Measurements from ENCODE around the gene FOXL3.

The FOXL3 gene

DNA sequence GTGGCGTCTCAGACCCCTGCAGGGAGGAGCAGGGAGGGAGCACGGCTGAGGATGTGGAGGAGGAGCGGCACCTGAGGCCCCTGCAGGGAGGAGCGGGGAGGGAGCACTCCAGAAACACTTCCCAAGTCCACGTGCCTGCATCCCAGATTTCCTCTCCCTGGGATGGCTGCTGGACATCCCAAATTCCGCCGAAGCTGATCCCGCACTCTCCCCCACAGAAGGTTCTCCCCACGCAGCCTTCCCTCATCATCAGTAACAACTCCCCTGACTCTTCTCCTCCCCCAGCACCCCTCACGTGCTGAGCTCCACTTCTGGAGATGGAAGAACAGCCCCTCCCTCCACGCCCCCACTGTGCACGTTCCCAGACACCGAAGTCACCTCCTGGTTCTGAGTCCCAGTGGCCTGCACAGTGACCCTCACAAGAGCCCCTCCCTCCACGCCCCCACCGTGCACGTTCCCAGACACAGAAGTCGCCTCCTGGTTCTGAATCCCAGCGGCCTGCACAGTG lies 17.8 kb upstream of the FOXL3 start:
- H3K4me3 Mint-ChIP-seq, result no peak overlapping the region

DNA sequence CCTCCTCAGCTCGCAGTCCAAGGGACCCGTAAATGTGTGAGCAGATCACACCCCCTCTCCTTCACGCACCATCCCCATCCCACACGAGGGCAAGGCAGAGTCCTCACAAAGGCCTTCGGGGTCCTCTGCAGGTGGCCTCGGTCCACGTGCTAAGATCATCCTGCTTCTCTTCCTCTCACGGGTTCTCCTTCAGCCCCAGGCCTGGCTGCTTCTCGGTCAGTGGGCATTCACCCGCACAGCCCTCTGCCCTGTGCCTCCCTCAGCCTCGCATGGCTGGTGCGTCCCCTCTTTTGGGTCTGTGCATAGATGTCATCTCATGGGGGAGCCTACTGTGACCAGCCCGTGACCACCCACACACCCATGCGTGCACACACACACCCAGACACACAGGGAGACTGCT lies 17.3 kb upstream of the FOXL3 start:
- Mint-ChIP-seq H3K27ac (no peak overlapping the region), H3K4me1 (no peaks in the 10 kb centered on the region), H3K9me3 (peaks cover 25% of the 10 kb centered on the region), H3K4me3 (no peak overlapping the region), H3K27me3 (no peaks in the 10 kb centered on the region), H3K36me3 (peaks cover 5% of the 10 kb centered on the region)

More for the DNA sequence above, 17.8 kb upstream of the FOXL3 start:
- H3K4me1 Mint-ChIP-seq, result no peaks in the 10 kb centered on the region
- H3K27ac Mint-ChIP-seq, result no peak overlapping the region
- H3K9me3 Mint-ChIP-seq, result peaks cover 25% of the 10 kb centered on the region
- H3K27me3 Mint-ChIP-seq, result no peaks in the 10 kb centered on the region
- peaks cover 5% of the 10 kb centered on the region for H3K36me3 Mint-ChIP-seq

DNA sequence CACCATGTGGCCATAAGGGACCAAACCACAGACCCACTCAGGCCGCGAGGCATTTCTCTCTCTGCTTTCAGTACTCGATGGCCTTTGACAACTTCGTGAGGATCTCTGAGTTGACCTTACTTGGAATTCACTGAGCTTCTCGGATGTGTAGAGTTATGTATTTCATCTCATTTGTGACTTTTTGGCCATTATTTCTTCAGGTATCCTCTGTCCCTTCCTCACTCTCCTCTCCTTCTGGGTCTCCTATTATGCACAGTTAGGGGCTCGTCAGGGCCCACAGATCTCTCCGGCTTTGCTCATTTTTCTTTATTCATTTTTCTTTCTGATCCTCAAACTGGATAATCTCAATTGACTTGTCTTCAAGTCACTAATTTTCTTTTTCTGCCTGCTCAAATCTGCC lies 16.6 kb upstream of the FOXL3 start:
- Mint-ChIP-seq H3K27ac (no peak overlapping the region), H3K9me3 (peaks cover 25% of the 10 kb centered on the region), H3K4me1 (no peaks in the 10 kb centered on the region), H3K27me3 (no peaks in the 10 kb centered on the region), H3K36me3 (peaks cover 5% of the 10 kb centered on the region), H3K4me3 (no peak overlapping the region)

DNA sequence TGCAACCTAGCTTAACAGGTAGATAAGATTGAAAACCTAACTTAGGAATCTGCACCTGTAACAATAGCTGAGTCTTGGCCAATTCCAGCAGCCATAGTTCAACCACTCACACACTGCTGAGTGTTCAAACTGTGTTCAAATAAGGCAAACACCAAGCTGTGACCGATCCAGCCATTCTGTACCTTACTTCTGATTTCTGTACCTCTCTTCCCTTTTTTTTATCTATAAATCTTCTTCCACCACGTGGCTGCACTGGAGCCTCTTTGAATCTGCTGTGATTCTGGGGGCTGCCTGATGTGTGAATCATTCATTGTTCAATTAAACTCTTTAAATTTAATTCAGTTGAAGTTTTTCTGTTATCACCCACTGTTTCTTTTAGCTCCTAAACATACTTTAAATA lies 15.7 kb upstream of the FOXL3 start:
- no peak overlapping the region for H3K27ac Mint-ChIP-seq
- no peak overlapping the region for H3K4me3 Mint-ChIP-seq
- H3K4me1 Mint-ChIP-seq, result no peaks in the 10 kb centered on the region
- peaks cover 25% of the 10 kb centered on the region for H3K9me3 Mint-ChIP-seq
- H3K36me3 Mint-ChIP-seq, result peaks cover 5% of the 10 kb centered on the region
- no peaks in the 10 kb centered on the region for H3K27me3 Mint-ChIP-seq

DNA sequence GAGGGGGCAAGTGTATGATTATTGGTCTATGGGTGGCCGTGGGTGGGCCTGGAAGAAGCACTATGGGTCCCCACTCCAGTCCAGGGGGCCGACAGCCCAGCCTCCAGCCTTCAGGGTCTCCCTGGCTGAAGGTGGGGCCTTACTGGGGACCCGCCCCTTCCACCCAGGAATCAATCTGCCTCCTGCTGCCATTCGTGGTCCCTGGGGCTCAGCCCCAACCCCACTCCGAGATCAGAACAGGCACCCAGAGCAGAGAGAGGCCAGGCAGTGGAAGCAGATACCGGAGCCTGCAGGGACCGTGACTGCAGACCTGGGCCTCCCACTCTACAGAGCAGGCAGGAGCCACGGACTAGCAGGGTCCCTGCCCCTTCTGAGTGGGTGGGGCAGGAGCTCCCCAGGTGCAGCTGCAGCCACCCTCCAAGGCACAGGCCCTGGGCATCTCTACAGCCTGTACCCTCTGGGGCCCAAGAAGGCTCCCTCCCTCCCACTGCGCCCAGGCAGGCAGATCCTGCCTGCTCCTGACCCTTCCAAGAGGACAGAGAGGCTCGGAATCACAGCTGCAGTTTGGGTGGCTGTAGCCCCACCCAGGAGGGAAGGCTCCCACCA lies 13.6 kb upstream of the FOXL3 start:
- Mint-ChIP-seq H3K36me3 (peaks cover 5% of the 10 kb centered on the region), H3K4me1 (no peaks in the 10 kb centered on the region), H3K27ac (no peak overlapping the region), H3K27me3 (peaks cover 9% of the 10 kb centered on the region), H3K9me3 (peaks cover 25% of the 10 kb centered on the region), H3K4me3 (no peak overlapping the region)

DNA sequence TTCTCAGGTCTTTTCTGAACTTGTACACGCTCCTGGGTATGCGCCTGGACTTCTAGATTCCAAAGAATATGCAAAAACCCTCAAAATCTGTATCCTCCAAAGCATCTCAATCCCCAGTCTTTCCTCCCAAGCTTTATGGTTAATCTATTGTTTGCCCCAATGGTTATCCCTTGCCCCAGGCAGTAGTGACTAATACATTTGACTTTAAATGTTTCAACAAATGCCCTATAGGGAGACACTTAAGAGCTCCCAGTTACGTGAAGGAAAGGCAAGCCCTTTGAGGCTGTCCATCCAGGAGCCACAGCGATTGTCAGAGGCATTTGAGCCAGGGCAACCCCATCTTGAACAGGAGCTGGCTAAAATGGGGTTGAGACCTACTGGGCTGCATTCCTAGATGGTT lies 12.7 kb upstream of the FOXL3 start:
- Mint-ChIP-seq H3K4me1 (no peaks in the 10 kb centered on the region), H3K4me3 (no peak overlapping the region), H3K27me3 (peaks cover 11% of the 10 kb centered on the region), H3K27ac (no peak overlapping the region), H3K9me3 (peaks cover 25% of the 10 kb centered on the region), H3K36me3 (peaks cover 5% of the 10 kb centered on the region)

DNA sequence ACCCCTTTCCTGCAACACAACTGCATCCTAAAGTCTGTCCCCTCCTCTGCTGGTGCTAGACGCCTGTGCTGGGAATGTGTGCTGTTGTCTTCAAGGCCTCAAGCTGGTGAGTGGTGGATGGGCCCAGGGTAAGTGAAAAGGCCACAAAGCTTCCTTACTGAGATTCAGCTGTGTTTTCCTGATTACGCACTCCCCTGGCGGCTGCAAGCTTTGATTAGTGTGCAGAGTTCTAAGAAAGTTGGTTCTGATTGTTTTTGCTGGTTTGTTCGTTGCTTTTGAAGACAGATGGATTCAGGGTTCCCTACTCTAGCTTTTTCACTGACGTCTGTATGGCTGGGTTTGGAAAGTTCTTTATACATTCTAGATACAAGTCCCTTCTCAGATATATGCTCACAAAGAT lies 11.9 kb upstream of the FOXL3 start:
- Mint-ChIP-seq H3K4me1 (no peaks in the 10 kb centered on the region), H3K36me3 (peaks cover 5% of the 10 kb centered on the region), H3K27ac (no peak overlapping the region), H3K9me3 (peaks cover 21% of the 10 kb centered on the region), H3K27me3 (peaks cover 11% of the 10 kb centered on the region), H3K4me3 (no peak overlapping the region)

DNA sequence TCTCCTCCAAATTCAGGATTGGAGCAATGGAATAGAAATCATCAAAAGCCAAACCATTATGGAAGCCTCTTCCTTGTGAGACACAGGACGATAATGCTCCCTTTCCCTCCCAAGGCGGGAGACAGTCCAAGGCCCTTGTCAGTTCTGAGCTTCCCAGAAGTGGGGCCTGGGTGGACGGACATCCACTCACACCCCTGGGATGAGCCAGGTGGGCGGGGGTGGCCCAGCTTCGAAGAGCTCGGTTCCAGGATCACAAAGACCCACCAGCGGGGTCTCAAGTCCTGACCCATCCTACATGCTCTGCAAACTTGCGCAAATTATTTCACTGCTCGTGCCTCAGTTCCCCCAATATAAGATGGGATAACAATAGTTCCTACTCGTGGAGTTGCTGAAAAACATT lies 10.1 kb upstream of the FOXL3 start:
- no peaks in the 10 kb centered on the region for H3K4me1 Mint-ChIP-seq
- H3K27me3 Mint-ChIP-seq, result peaks cover 11% of the 10 kb centered on the region

DNA sequence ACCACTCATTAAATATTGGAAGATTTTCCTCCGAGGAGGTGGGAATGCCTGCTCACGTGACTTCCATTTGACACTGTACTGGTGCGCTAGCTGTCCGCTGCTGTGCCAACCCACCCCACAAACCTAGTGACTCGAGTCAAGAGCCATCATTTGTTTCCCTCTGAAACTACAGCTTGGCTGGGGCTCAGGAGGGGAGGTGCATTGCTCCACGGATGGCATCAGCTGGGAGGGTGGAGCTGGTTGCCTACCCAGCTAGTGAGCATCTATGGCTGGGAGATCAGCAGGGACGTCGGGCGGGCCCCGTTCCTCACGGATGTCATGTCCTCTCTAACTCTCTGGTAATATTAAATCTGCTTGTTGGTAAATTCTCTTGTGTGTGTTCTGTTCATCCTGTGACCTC lies 9.5 kb upstream of the FOXL3 start:
- H3K27ac Mint-ChIP-seq, result no peak overlapping the region
- H3K27me3 Mint-ChIP-seq, result peaks cover 14% of the 10 kb centered on the region
- peaks cover 1% of the 10 kb centered on the region for H3K9me3 Mint-ChIP-seq
- H3K4me3 Mint-ChIP-seq, result no peak overlapping the region
- no peaks in the 10 kb centered on the region for H3K4me1 Mint-ChIP-seq
- no peaks in the 10 kb centered on the region for H3K36me3 Mint-ChIP-seq

More for the DNA sequence above, 10.1 kb upstream of the FOXL3 start:
- no peaks in the 10 kb centered on the region for H3K36me3 Mint-ChIP-seq
- H3K4me3 Mint-ChIP-seq, result no peak overlapping the region
- peaks cover 8% of the 10 kb centered on the region for H3K9me3 Mint-ChIP-seq
- H3K27ac Mint-ChIP-seq, result no peak overlapping the region

DNA sequence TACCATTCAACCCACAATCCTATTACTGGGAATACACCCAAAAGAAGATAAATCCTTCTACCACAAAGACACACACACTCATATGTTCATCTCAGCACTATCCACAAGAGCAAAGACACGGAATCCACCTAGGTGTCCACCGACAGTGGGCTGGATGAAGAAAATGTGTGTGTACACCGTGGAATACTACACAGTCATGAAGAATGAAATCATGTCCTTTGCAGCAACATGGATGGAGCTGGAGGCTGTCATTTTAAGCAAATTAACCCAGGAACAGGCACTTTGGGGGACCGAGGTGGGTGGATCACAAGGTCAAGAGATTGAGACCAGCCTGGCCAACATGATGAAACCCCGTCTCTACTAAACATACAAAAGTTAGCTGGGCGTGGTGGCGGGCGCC lies 8.3 kb upstream of the FOXL3 start:
- Mint-ChIP-seq H3K4me3 (no peak overlapping the region), H3K27ac (no peak overlapping the region), H3K27me3 (peaks cover 16% of the 10 kb centered on the region), H3K4me1 (no peaks in the 10 kb centered on the region), H3K36me3 (no peaks in the 10 kb centered on the region), H3K9me3 (no peaks in the 10 kb centered on the region)

DNA sequence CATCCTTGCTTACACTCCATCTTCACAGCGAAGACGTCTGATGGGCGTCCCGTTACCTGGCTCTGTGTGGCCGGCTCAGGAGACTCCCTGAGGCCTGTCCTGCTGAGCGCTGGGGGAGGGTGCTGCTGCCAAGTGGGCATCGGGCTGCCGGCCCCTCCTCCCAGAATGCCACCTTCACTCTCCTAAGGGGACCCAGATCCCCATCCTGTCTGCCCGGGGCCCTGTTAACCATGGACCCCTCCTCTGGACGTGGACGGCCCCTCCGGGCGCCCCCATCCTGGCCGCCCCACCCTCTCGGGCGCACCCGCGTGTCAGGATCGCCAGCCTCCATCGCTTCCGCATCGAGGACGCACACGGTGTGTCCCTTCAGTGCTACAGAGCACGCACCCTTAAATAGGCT lies 7.3 kb upstream of the FOXL3 start:
- Mint-ChIP-seq H3K4me1 (no peaks in the 10 kb centered on the region), H3K36me3 (no peaks in the 10 kb centered on the region), H3K27ac (no peak overlapping the region), H3K4me3 (no peak overlapping the region), H3K9me3 (no peaks in the 10 kb centered on the region), H3K27me3 (peaks cover 18% of the 10 kb centered on the region)

DNA sequence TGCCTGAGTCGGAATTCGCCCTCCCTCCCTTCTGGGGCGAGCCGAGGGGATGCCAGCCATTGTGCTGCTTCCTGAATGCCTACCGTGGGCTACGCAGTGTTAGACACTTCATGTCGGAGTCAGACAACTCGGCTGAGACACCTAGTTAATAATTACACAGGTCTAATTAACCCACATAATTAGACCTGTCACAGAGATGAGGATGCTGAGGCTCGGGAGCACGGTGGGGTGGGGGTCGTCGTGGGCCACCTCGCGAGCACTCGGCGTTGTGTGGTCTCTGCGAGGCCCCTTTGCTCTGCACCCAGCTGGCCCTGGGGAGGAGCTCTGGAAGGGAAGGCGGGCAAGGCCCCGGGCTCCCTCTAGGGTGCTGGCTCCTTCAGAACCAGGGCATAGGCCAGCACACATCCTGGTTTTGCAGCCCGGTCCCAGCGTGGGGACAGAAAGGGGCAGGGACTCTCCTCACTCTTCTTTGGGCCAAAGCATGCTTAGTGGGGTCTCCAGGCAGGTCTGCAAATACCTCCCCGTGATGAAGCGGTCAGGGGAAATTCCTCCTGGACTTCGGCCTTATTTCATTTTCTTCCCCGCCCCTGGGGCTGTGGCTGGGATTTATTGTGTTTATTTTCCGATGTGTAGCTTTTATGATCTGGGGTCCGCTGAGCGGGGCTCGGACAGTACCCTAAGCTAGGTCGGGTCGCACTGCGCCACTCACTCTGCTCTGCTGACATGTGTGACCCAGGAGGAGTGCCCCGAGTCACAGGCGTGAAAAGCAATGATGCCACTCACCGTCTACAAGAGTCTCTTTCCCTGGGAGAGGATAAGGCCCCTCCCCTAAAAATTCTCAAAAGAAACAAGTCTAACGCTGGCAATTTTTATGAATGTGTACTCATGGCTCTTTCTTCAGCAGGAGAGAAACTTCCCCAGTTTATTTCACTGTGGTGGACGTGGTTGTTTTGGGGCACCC lies 4.9 kb upstream of the FOXL3 start:
- Mint-ChIP-seq H3K27ac (no peak overlapping the region), H3K27me3 (peaks cover 29% of the 10 kb centered on the region), H3K4me1 (no peaks in the 10 kb centered on the region), H3K4me3 (no peak overlapping the region), H3K36me3 (no peaks in the 10 kb centered on the region), H3K9me3 (no peaks in the 10 kb centered on the region)

DNA sequence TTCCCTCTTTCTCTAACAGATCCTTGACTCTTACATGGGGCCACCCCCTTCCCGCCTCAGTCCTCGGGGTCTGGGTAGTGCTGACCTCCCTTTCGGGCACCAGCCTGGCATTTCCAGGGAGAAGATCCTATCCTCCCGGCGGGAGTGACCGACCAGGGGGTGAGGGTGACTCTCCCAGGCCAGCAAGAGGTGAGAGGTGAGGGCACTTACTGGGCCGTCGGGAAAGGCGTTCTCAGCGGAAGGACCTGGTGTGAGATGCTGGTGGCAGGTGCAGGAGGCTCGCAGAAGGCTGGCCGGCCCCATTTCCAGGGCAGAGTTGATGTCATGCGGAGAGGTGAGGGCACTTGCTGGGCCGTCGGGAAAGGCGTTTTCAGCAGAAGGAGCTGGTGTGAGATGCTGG lies 4.2 kb upstream of the FOXL3 start:
- Mint-ChIP-seq H3K9me3 (no peaks in the 10 kb centered on the region), H3K36me3 (no peaks in the 10 kb centered on the region), H3K4me3 (no peak overlapping the region), H3K27me3 (peaks cover 25% of the 10 kb centered on the region), H3K4me1 (no peaks in the 10 kb centered on the region), H3K27ac (no peak overlapping the region)

DNA sequence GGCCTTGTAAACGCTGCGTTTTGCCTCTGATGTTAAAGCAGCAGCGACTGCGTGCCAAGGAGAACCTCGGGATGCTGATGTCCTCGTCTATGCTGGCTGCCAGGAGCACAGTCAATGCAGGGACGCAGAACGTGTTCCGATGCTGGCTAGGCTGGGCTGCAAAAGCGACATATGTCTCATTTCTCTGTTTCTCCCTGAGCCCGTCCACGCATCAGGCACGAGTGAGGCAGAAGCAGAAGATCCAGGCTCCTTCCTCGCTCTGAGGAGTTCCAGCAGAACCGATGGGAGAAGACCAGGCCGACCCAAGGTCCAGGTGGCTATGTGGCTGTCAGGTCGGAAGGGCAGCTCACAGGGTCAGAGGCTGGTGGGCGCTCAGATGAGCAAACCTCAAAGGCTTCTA lies 3.7 kb upstream of the FOXL3 start:
- Mint-ChIP-seq H3K27me3 (peaks cover 20% of the 10 kb centered on the region), H3K36me3 (no peaks in the 10 kb centered on the region)

DNA sequence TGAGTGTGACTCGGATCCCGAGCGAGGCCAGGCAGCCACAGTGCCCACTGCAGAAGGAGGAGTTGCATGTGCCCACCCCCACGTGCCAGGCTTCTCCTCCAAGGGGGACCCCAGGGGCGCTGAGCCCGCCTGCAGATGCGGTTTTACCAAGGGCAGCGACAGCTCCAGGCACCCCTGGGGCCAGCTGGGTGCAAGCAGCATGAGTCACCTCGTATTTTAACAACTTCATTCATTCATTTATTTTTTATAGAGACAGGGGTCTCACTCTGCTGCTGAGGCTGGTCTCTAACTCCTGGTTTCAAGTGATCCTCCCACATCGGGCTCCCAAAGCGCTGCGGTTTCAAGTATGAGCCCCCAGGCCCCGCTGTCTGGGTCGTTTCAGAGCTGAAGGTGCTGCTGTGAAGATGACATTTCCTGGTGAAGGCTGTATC lies 1.3 kb upstream of the FOXL3 start:
- Mint-ChIP-seq H3K4me3 (no peak overlapping the region), H3K27ac (no peak overlapping the region), H3K27me3 (peaks cover 28% of the 10 kb centered on the region), H3K4me1 (no peaks in the 10 kb centered on the region), H3K36me3 (no peaks in the 10 kb centered on the region), H3K9me3 (no peaks in the 10 kb centered on the region)

More for the DNA sequence above, 3.7 kb upstream of the FOXL3 start:
- no peak overlapping the region for H3K27ac Mint-ChIP-seq
- H3K9me3 Mint-ChIP-seq, result no peaks in the 10 kb centered on the region
- H3K4me1 Mint-ChIP-seq, result no peaks in the 10 kb centered on the region
- no peak overlapping the region for H3K4me3 Mint-ChIP-seq

DNA sequence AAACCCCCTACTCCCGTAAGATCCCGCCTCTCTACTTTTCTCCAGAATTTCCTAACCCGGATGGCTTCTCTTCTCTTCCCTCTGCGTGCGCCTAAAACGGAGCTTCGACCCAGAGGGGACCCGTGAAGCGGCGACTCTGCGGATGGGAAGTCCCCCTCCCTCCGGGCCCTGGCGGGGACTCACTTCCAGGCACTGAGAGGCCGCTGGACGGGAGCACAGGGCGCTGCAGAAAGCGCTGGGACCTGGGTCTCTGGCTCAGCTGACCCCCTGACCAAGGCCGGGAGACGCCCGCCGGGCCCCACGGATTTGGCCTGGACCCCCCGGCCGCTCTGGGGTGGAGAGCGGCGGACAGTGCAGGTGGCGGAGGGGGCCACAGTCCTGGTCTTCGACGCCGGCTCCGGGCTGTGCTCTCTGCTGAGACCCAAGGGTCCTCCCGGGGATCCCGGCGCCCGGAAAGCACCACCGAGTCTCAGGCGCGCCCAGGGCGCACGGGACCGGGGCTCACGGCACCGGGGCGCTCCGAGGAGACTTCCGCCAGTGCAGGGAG lies 688 bp upstream of the FOXL3 start:
- H3K9me3 Mint-ChIP-seq, result no peaks in the 10 kb centered on the region
- H3K27ac Mint-ChIP-seq, result no peak overlapping the region
- no peaks in the 10 kb centered on the region for H3K4me1 Mint-ChIP-seq
- H3K36me3 Mint-ChIP-seq, result no peaks in the 10 kb centered on the region
- peaks cover 28% of the 10 kb centered on the region for H3K27me3 Mint-ChIP-seq
- H3K4me3 Mint-ChIP-seq, result no peak overlapping the region
